Subcutaneous abdominal adipose tissue (tissue), 5 donors: ENCODE results near the gene PLCB4.

Source experiments
- H3K27ac ChIP-seq: one replicate; pipeline ENCODE4 v1.7.0; 2013; ENCODE audit warnings: low read depth, mild to moderate bottlenecking, inconsistent platforms, low read length, moderate library complexity
- H3K27me3 ChIP-seq, 5 donors: one replicate each; pipeline ENCODE4 v1.7.0; 2013; ENCODE audit warnings: low read length in 5 of 5, inconsistent platforms in 1 of 5; ENCODE audit not compliant: control insufficient read depth in 5 of 5, insufficient read depth in 4 of 5
- H3K36me3 ChIP-seq, 5 donors: one replicate each; pipeline ENCODE4 v1.7.0; 2013; ENCODE audit warnings: low read length in 5 of 5; ENCODE audit not compliant: control insufficient read depth in 5 of 5, insufficient read depth in 5 of 5
- H3K4me1 ChIP-seq, 5 donors: one replicate each; pipeline ENCODE4 v1.7.0; 2013; ENCODE audit warnings: low read length in 5 of 5, mild to moderate bottlenecking in 3 of 5, moderate library complexity in 1 of 5; ENCODE audit not compliant: control insufficient read depth in 5 of 5, insufficient read depth in 5 of 5
- H3K4me3 ChIP-seq, 5 donors: one replicate each; pipeline ENCODE4 v1.7.0; 2013; ENCODE audit warnings: low read length in 5 of 5, low read depth in 1 of 5
- H3K9ac ChIP-seq, 5 donors: one replicate each; pipeline ENCODE4 v1.7.0; 2013; ENCODE audit warnings: low read length in 5 of 5, mild to moderate bottlenecking in 4 of 5, moderate library complexity in 3 of 5
- H3K9me3 ChIP-seq, 5 donors: one replicate each; pipeline ENCODE4 v1.7.0; 2013; ENCODE audit warnings: low read length in 5 of 5; ENCODE audit not compliant: control insufficient read depth in 5 of 5
- donor health status: healthy.
- donor health status: healthy.
- donor health status: healthy.
- donor health status: healthy.
- donor health status: healthy.

PLCB4 gene

GRCh38 chr20:9400171-9401025, 331.5 kb downstream of the PLCB4 start:
- no peaks in the 10 kb centered on the region for H3K27me3 ChIP-seq
- peaks cover 0 to 2% (median 0%) of the 10 kb centered on the region in 5 donors for H3K36me3 ChIP-seq
- H3K27ac ChIP-seq: no peak overlapping the region
- no peak overlapping the region for H3K9ac ChIP-seq
- H3K4me3 ChIP-seq: no peak overlapping the region
- H3K9me3 ChIP-seq: no peaks in the 10 kb centered on the region
- H3K4me1 ChIP-seq: no peaks in the 10 kb centered on the region

- Histone ChIP-seq H3K4me1 (no peaks in the 10 kb centered on the region), H3K9ac (no peak overlapping the region), H3K27ac (no peak overlapping the region), H3K4me3 (no peak overlapping the region), H3K36me3 (peaks cover 0 to 2% (median 0%) of the 10 kb centered on the region in 5 donors), H3K9me3 (no peaks in the 10 kb centered on the region), H3K27me3 (no peaks in the 10 kb centered on the region)
These were observed 332.5 kb downstream of the PLCB4 start for GRCh38 chr20:9401371-9401770.

GRCh38 chr20:9402141-9402540, 333.3 kb downstream of the PLCB4 start:
- Histone ChIP-seq H3K36me3 (peaks cover 0 to 2% (median 0%) of the 10 kb centered on the region in 5 donors), H3K9ac (no peak overlapping the region), H3K27ac (no peak overlapping the region), H3K27me3 (no peaks in the 10 kb centered on the region), H3K4me1 (no peaks in the 10 kb centered on the region), H3K4me3 (no peak overlapping the region), H3K9me3 (no peaks in the 10 kb centered on the region)

GRCh38 chr20:9402546-9402945, 333.7 kb downstream of the PLCB4 start:
- H3K36me3 ChIP-seq: peaks cover 0 to 2% (median 0%) of the 10 kb centered on the region in 5 donors
- no peak overlapping the region for H3K4me3 ChIP-seq

DNA sequence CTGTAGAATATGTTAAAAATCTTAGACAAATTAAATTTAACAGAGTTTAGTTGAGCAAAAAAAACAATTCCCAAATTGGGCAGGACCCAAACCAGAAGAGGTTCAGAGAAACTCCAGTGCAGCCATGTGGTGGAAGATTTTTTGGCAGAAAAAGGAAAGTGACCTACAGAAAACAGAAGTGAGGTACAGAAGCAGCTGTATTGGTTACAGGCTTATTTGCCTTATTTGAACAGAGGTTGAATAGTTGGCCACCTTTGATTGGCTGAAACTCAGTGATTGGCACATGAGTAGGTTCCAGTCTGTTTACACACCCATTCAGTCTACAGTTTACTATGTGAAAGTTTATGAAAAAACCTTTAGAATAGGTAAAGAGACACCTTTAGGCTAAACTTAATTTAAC, 334.6 kb downstream of the PLCB4 start:
- Histone ChIP-seq H3K9me3 (no peaks in the 10 kb centered on the region), H3K36me3 (peaks cover 0 to 2% (median 0%) of the 10 kb centered on the region in 5 donors), H3K4me1 (no peaks in the 10 kb centered on the region), H3K4me3 (no peak overlapping the region), H3K9ac (no peak overlapping the region), H3K27ac (no peak overlapping the region), H3K27me3 (no peaks in the 10 kb centered on the region)

More at GRCh38 chr20:9402546-9402945, 333.7 kb downstream of the PLCB4 start:
- Histone ChIP-seq H3K9ac (no peak overlapping the region), H3K27ac (no peak overlapping the region), H3K27me3 (no peaks in the 10 kb centered on the region), H3K4me1 (no peaks in the 10 kb centered on the region), H3K9me3 (no peaks in the 10 kb centered on the region)

DNA sequence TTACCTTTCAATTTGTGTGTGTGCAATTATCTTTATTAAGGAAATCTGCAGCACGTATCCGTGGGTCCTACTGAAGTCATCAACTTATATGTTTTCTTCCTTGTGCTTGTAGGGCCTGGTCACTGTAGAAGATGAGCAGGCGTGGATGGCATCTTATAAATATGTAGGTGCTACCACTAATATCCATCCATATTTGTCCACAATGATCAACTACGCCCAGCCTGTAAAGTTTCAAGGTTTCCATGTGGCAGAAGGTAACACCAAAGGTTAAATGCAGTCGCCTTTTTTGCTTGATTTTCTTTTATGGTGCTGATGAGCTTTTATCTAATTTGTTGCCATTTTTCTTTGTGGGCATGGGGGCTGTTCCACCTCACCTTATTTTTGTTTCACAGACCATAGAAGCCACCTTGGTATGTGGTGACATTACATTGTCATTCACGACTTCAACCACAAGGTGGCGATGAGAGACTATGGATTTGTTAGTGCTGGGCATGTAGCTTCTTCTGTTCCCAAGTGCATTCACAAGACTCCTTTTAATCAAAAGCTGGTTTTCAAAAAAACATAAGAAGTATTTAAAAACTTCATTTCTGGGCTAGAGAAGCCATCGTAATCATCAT, 339.0 kb downstream of the PLCB4 start:
- peaks cover 0 to 2% (median 0%) of the 10 kb centered on the region in 5 donors for H3K36me3 ChIP-seq
- H3K27ac ChIP-seq: no peak overlapping the region
- no peaks in the 10 kb centered on the region for H3K27me3 ChIP-seq
- no peaks in the 10 kb centered on the region for H3K9me3 ChIP-seq
- H3K4me1 ChIP-seq: no peaks in the 10 kb centered on the region
- no peak overlapping the region for H3K4me3 ChIP-seq
- no peak overlapping the region for H3K9ac ChIP-seq

GRCh38 chr20:9408422-9409300, 339.8 kb downstream of the PLCB4 start:
- H3K4me3 ChIP-seq: no peak overlapping the region
- no peaks in the 10 kb centered on the region for H3K27me3 ChIP-seq
- H3K9ac ChIP-seq: no peak overlapping the region
- H3K9me3 ChIP-seq: no peaks in the 10 kb centered on the region
- H3K4me1 ChIP-seq: no peaks in the 10 kb centered on the region
- H3K36me3 ChIP-seq: no peaks in the 10 kb centered on the region
- H3K27ac ChIP-seq: no peak overlapping the region

GRCh38 chr20:9409352-9409751, 340.5 kb downstream of the PLCB4 start:
- Histone ChIP-seq H3K27ac (no peak overlapping the region), H3K9me3 (no peaks in the 10 kb centered on the region), H3K27me3 (no peaks in the 10 kb centered on the region), H3K4me3 (no peak overlapping the region), H3K4me1 (no peaks in the 10 kb centered on the region), H3K9ac (no peak overlapping the region), H3K36me3 (no peaks in the 10 kb centered on the region)

GRCh38 chr20:9409981-9410380, 341.1 kb downstream of the PLCB4 start:
- Histone ChIP-seq H3K9ac (no peak overlapping the region), H3K9me3 (no peaks in the 10 kb centered on the region), H3K36me3 (no peaks in the 10 kb centered on the region), H3K4me1 (no peaks in the 10 kb centered on the region), H3K27me3 (no peaks in the 10 kb centered on the region), H3K27ac (no peak overlapping the region), H3K4me3 (no peak overlapping the region)

- H3K27me3 ChIP-seq: no peaks in the 10 kb centered on the region
- H3K4me3 ChIP-seq: no peak overlapping the region
- H3K9ac ChIP-seq: no peak overlapping the region
- H3K4me1 ChIP-seq: no peaks in the 10 kb centered on the region
- no peaks in the 10 kb centered on the region for H3K9me3 ChIP-seq
- H3K27ac ChIP-seq: no peak overlapping the region
- no peaks in the 10 kb centered on the region for H3K36me3 ChIP-seq
These were observed 342.9 kb downstream of the PLCB4 start for GRCh38 chr20:9411833-9412232.
